Stomach (tissue), 9 donors: ENCODE data around the gene RBM10. TPM values are rescaled to one million over a fixed set of nuclear protein-coding genes. Genes with fewer than 3 reads are reported as not detected.

Experiments
- DNase-seq, 2 donors: peaks; one replicate each; pipeline versions ENCODE4 v3.0.0 to v3.0.0-alpha.2; 2013 to 2019
- H3K27ac ChIP-seq, 5 donors: fragments of 200-600 bp in 4 of 5; sonication (generic) in 4 of 5; one replicate each; pipeline ENCODE4 v1.5.1; 2013 to 2019; ENCODE audit warnings: mild to moderate bottlenecking in 1 of 5, moderate library complexity in 1 of 5
- H3K27me3 ChIP-seq, 3 donors: fragments of 200-600 bp; sonication (generic); one replicate each; pipeline ENCODE4 v1.5.1; 2017 to 2019; ENCODE audit warnings: mixed run types in 1 of 3
- H3K36me3 ChIP-seq, 4 donors: fragments of 200-600 bp; sonication (generic); 1 replicate in 3 of 4; 2 replicates in 1 of 4; pipeline ENCODE4 v1.5.1; 2016 to 2019
- H3K4me1 ChIP-seq, 4 donors: fragments of 200-600 bp; sonication (generic); one replicate each; pipeline ENCODE4 v1.5.1; 2016 to 2019
- H3K4me3 ChIP-seq, 4 donors: fragments of 200-600 bp; sonication (generic) in 3 of 4; one replicate each; pipeline ENCODE4 v1.5.1; 2016 to 2019; ENCODE audit warnings: mild to moderate bottlenecking in 1 of 4
- H3K9me3 ChIP-seq, 4 donors: fragments of 200-600 bp; sonication (generic); one replicate each; pipeline ENCODE4 v1.5.1; 2016 to 2019
- CTCF ChIP-seq, 7 experiments: fragments of 450-650 bp in 4 of 7; fragments of 200-600 bp in 3 of 7; sonication (generic) in 3 of 7; IDR thresholded peaks; one replicate each; pipeline ENCODE4 v1.5.1; 2016 to 2019; ENCODE audit warnings: antibody characterized with exemption in 7 of 7, control low read depth in 2 of 7, mild to moderate bottlenecking in 1 of 7
- EP300 ChIP-seq: sonication (generic); formaldehyde crosslinking; IDR thresholded peaks from one replicate; pipeline ENCODE4 v1.6.1; 2017; ENCODE audit warnings: antibody characterized with exemption
- POLR2A ChIP-seq, 4 donors: fragments of 450-650 bp; IDR thresholded peaks; one replicate each; pipeline ENCODE4 v1.6.1; 2016; ENCODE audit warnings: antibody characterized with exemption in 4 of 4, control low read depth in 2 of 4, mild to moderate bottlenecking in 1 of 4, moderate library complexity in 1 of 4
- POLR2AphosphoS5 ChIP-seq, 3 donors: sonication (generic); formaldehyde crosslinking; IDR thresholded peaks; one replicate each; pipeline ENCODE4 v1.6.1; 2016; ENCODE audit warnings: antibody characterized with exemption in 3 of 3
- WGBS, 5 donors: extraction: QIAGEN DNeasy Blood & Tissue Kit in 3 of 5; methylation state at CpG; one replicate each; pipeline versions ENCODE4 v1.1.5 to v1.1.7; 2013 to 2018; 5-methylcytosine and 5-hydroxymethylcytosine counted together
- intact Hi-C: fragments of 100-400 bp; cut with DNase I; formaldehyde crosslinking; loops from one replicate; pipeline ENCODE4 v1.15.1; 2023; ENCODE audit warnings: low total_unique reads
- polyA plus RNA-seq, 3 donors: library from polyadenylated mRNA; stranded (reverse); fragments of 200-250 nt; gene quantifications; one replicate each; pipeline ENCODE4 v1.2.3, GENCODE V29; 2013
- total RNA-seq, 5 donors: library from RNA; depleted of rRNA; stranded (reverse); fragments of >200 nt; gene quantifications; one replicate each; pipeline versions ENCODE4 v1.1.0 to v1.2.3, GENCODE V29; 2014 to 2016
- donor health status: healthy with polysubstance abuse.
- donor health status: Bipolar disorder and iron deficiency.
- donor health status: healthy.

Gene RBM10
- total and polyA plus RNA-seq, 8 donors: 1.8 to 51.3 (median 24.9) TPM

GRCh38 chrX:47221756-47222155, 76.7 kb downstream of the RBM10 start:
- H3K27ac ChIP-seq: no peak overlapping the region
- DNase-seq: no peak
- intact Hi-C loops: no loop called here
- WGBS, 5 donors: 56 to 75% (median 71%) methylated on average over 4 of the region's 4 CpGs
- H3K9me3 ChIP-seq: no peaks in the 10 kb centered on the region
- TF ChIP-seq POLR2AphosphoS5 (IDR thresholded peaks at IDR 0.05) (no peak), EP300 (no peak), POLR2A (IDR thresholded peaks at IDR 0.05) (no peak), CTCF (IDR thresholded peaks at IDR 0.05) (no peak)
- H3K27me3 ChIP-seq: no peaks in the 10 kb centered on the region
- H3K36me3 ChIP-seq: peaks cover 29 to 43% (median 39%) of the 10 kb centered on the region in 4 donors
- H3K4me1 ChIP-seq: peaks cover 0 to 40% (median 29%) of the 10 kb centered on the region in 4 donors
- H3K4me3 ChIP-seq: no peak overlapping the region

DNA sequence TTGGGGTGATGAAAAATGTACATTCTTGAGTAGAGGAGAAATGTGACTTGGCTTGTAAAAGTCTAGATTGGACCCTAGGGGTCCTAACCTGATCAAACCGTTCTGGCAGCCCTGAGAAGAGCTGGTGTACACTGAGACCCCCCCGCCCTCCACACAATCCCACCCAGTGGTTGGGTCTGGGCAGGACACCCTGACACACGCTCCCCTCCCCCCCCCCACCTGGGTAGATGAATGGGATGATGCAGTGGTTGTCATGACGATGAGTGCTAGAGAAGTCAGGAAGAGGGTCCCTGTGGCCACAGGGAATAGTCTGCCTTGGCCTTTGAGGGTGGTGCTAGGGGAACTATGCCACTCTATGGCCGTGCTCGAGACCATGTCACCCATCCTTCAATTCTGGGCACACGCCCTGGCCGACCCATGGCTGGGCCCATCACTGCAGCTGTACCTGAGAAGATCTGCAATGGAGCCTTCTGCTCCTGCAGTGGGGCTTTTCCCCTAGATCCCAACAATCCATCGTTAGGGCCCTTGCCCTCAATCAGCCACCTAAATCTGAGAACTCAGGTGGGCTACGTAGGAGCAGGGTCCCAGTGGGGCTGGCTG, 77.8 kb downstream of the RBM10 start:
- no peak overlapping the region for H3K27ac ChIP-seq
- DNase-seq: no peak
- no peaks in the 10 kb centered on the region for H3K9me3 ChIP-seq
- H3K4me3 ChIP-seq: no peak overlapping the region
- TF ChIP-seq POLR2AphosphoS5 (IDR thresholded peaks at IDR 0.05): no peak
- no peak for TF ChIP-seq POLR2A (IDR thresholded peaks at IDR 0.05)
- TF ChIP-seq EP300: no peak
- TF ChIP-seq CTCF (IDR thresholded peaks at IDR 0.05): no peak
- H3K4me1 ChIP-seq: peaks cover 0 to 32% (median 22%) of the 10 kb centered on the region in 4 donors
- H3K27me3 ChIP-seq: no peaks in the 10 kb centered on the region
- intact Hi-C loops: no loop called here
- H3K36me3 ChIP-seq: peaks cover 31 to 53% (median 49%) of the 10 kb centered on the region in 4 donors
- 83 to 92% (median 85%) methylated on average over 4 to 10 of the region's 10 CpGs for WGBS, 5 donors

- Histone ChIP-seq H3K4me3 (no peak overlapping the region), H3K9me3 (no peaks in the 10 kb centered on the region), H3K27ac (no peak overlapping the region), H3K4me1 (peaks cover 0 to 32% (median 22%) of the 10 kb centered on the region in 4 donors), H3K27me3 (no peaks in the 10 kb centered on the region), H3K36me3 (peaks cover 34 to 61% (median 55%) of the 10 kb centered on the region in 4 donors)
- TF ChIP-seq POLR2A (IDR thresholded peaks at IDR 0.05): no peak
- TF ChIP-seq POLR2AphosphoS5 (IDR thresholded peaks at IDR 0.05): no peak
- no peak for TF ChIP-seq EP300
- TF ChIP-seq CTCF (IDR thresholded peaks at IDR 0.05): no peak
- DNase-seq: no peak
- intact Hi-C loops: no loop called here
- WGBS, 5 donors: 87 to 100% (median 93%) methylated on average over 6 to 13 of the region's 13 CpGs
Observed at GRCh38 chrX:47223476-47224250, 78.6 kb downstream of the RBM10 start.

DNA sequence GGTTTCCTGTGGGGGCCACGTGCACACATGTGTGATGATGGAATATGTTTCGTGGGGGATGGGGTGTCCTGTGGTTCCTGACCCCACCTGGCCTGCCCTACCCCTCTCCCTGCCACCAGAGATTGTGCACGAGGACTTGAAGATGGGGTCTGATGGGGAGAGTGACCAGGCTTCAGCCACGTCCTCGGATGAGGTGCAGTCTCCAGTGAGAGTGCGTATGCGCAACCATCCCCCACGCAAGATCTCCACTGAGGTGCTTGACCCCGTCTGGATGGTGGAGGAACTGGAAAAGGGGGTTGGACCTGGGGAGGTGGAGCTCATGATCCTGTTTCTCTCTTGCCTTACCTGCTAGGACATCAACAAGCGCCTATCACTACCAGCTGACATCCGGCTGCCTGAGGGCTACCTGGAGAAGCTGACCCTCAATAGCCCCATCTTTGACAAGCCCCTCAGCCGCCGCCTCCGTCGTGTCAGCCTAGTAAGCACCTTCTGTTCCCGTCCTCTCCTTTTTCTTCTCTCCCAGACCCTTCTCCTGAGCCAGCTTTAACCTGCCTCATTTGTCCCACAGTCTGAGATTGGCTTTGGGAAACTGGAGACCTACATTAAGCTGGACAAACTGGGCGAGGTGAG, 79.4 kb downstream of the RBM10 start:
- Histone ChIP-seq H3K27me3 (no peaks in the 10 kb centered on the region), H3K9me3 (no peaks in the 10 kb centered on the region), H3K4me1 (peaks cover 0 to 24% (median 20%) of the 10 kb centered on the region in 4 donors), H3K27ac (no peak overlapping the region), H3K36me3 (peaks cover 39 to 68% (median 62%) of the 10 kb centered on the region in 4 donors), H3K4me3 (no peak overlapping the region)
- WGBS, 5 donors: 88 to 97% (median 92%) methylated on average over 6 to 17 of the region's 17 CpGs
- intact Hi-C loops: no loop called here
- TF ChIP-seq EP300 (no peak), CTCF (IDR thresholded peaks at IDR 0.05) (no peak), POLR2AphosphoS5 (IDR thresholded peaks at IDR 0.05) (no peak), POLR2A (IDR thresholded peaks at IDR 0.05) (no peak)
- no peak for DNase-seq
